A673 (cell line): ENCODE measurements around the gene MEAF6. TPM values are rescaled to one million over a fixed set of nuclear protein-coding genes. Genes with fewer than 3 reads are reported as not detected.

Experiments
- BruUV-seq: library from RNA; stranded (reverse); fragments of 400-500 nt; replicated peaks from 2 replicates; lab custom pipeline; 2021; lab: Mats Ljungman, UMichigan
- CTCF ChIA-PET: fragments of 300-600 bp; sonication (Branson Sonifier 250); formaldehyde crosslinking; loops from one replicate; lab custom pipeline; 2022; ENCODE audit warnings: antibody characterized with exemption; lab: Charles Lee
- POLR2A ChIA-PET: fragments of 300-600 bp; sonication (Branson Sonifier 250); formaldehyde crosslinking; loops from one replicate; lab custom pipeline; 2022; ENCODE audit warnings: antibody characterized with exemption; ENCODE audit not compliant: low non-redundant PET; lab: Charles Lee
- DNase-seq: peaks from one replicate; pipeline ENCODE4 v3.0.0-alpha.2; 2015; ENCODE audit warnings: low spot score
- H3K27ac ChIP-seq: fragments of 200-600 bp; sonication (generic); 2 replicates; pipeline ENCODE4 v1.5.1; 2016; ENCODE audit warnings: mixed run types, low read depth, mild to moderate bottlenecking, mixed read lengths, antibody characterized with exemption, low read length; ENCODE audit not compliant: poor library complexity, severe bottlenecking
- H3K27me3 ChIP-seq: fragments of 200-600 bp; sonication (generic); replicated peaks from 2 replicates; pipeline ENCODE4 v1.6.1; 2017; ENCODE audit warnings: mixed run types, low read depth, mild to moderate bottlenecking, mixed read lengths, antibody characterized with exemption, low read length; ENCODE audit not compliant: insufficient read depth, poor library complexity
- H3K36me3 ChIP-seq: fragments of 200-600 bp; sonication (generic); 2 replicates; pipeline ENCODE4 v1.6.1; 2016; ENCODE audit warnings: mixed run types, mild to moderate bottlenecking, mixed read lengths, antibody characterized with exemption, low read length; ENCODE audit not compliant: insufficient read depth, poor library complexity, severe bottlenecking
- H3K4me1 ChIP-seq: fragments of 200-600 bp; sonication (generic); 2 replicates; pipeline ENCODE4 v1.6.1; 2017; ENCODE audit warnings: mixed run types, mild to moderate bottlenecking, mixed read lengths, antibody characterized with exemption, low read length; ENCODE audit not compliant: insufficient read depth, poor library complexity, severe bottlenecking
- H3K4me3 ChIP-seq: fragments of 200-600 bp; sonication (generic); 2 replicates; pipeline ENCODE4 v1.5.1; 2016; ENCODE audit warnings: low read depth, mixed run types, mild to moderate bottlenecking, mixed read lengths, low read length; ENCODE audit not compliant: poor library complexity, severe bottlenecking
- H3K9me3 ChIP-seq: fragments of 200-600 bp; sonication (generic); 2 replicates; pipeline ENCODE4 v1.6.1; 2016; ENCODE audit warnings: mixed run types, low read depth, mild to moderate bottlenecking, mixed read lengths, antibody characterized with exemption, low read length; ENCODE audit not compliant: poor library complexity, severe bottlenecking
- CTCF ChIP-seq: fragments of 300-800, 200-600 bp; sonication (generic); conservative IDR thresholded peaks from 2 replicates; pipeline ENCODE4 v1.5.1; 2017; ENCODE audit warnings: low read depth, mild to moderate bottlenecking, antibody characterized with exemption, low read length, moderate library complexity, mixed read lengths
- EZH2 ChIP-seq: fragments of 200-600 bp; sonication (generic); IDR thresholded peaks from 2 replicates; pipeline ENCODE4 v1.6.1; 2017; ENCODE audit warnings: borderline replicate concordance, low read depth, mild to moderate bottlenecking, mixed read lengths, antibody characterized with exemption, low read length; ENCODE audit not compliant: poor library complexity, severe bottlenecking
- intact Hi-C: fragments of 100-400 bp; cut with micrococcal nuclease; formaldehyde crosslinking; loops from one replicate; pipeline ENCODE4 v1.10.0; 2022; ENCODE audit not compliant: unreplicated experiment
- total RNA-seq: library from RNA; stranded (reverse); gene quantifications from 2 replicates; pipeline ENCODE4 v1.2.3, GENCODE V29; 2021

Gene MEAF6
- total RNA-seq, 1 experiment from 2014 or later, result 73.8 TPM

GRCh38 chr1:37553598-37553926 is 39.0 kb upstream of the MEAF6 start:
- Histone ChIP-seq H3K4me1 (peaks cover 9% of the 10 kb centered on the region), H3K27me3 (no peaks in the 10 kb centered on the region), H3K27ac (peak overlapping the region; percentile 88), H3K4me3 (peak overlapping the region; percentile 94), H3K9me3 (peaks cover 6% of the 10 kb centered on the region), H3K36me3 (peaks cover 17% of the 10 kb centered on the region)
- intact Hi-C loops, result no loop called here
- TF ChIP-seq EZH2 (no peak), CTCF (no peak)
- CTCF ChIA-PET, result no interaction called here
- DNase-seq, result no peak
- POLR2A ChIA-PET, result interaction anchor here (0.7 kb wide), 1 partner anchor 994 kb away, joined by 5 read pairs; no protein-coding TSS in a partner anchor
- no TSS peak for BruUV-seq

- Histone ChIP-seq H3K4me3 (no peak overlapping the region), H3K9me3 (peaks cover under 1% of the 10 kb centered on the region), H3K36me3 (peaks cover 32% of the 10 kb centered on the region), H3K27me3 (no peaks in the 10 kb centered on the region), H3K27ac (no peak overlapping the region), H3K4me1 (peaks cover 9% of the 10 kb centered on the region)
- TF ChIP-seq CTCF (no peak), EZH2 (no peak)
- BruUV-seq, result no TSS peak
- intact Hi-C loops, result no loop called here
- ChIA-PET CTCF (no interaction called here), POLR2A (no interaction called here)
- DNase-seq, result no peak
Observed at GRCh38 chr1:37549341-37549740, 34.8 kb upstream of the MEAF6 start.

GRCh38 chr1:37545019-37545418 is 30.5 kb upstream of the MEAF6 start:
- BruUV-seq, result no TSS peak
- TF ChIP-seq CTCF, result no peak
- TF ChIP-seq EZH2, result no peak
- no peak overlapping the region for H3K4me3 ChIP-seq
- ChIA-PET CTCF (no interaction called here), POLR2A (interaction anchor here (0.6 kb wide), 1 partner anchor 9 kb away, joined by 3 read pairs; no protein-coding TSS in a partner anchor)
- no peaks in the 10 kb centered on the region for H3K27me3 ChIP-seq
- no peak for DNase-seq
- no peaks in the 10 kb centered on the region for H3K4me1 ChIP-seq
- no peak overlapping the region for H3K27ac ChIP-seq
- H3K36me3 ChIP-seq, result peaks cover 38% of the 10 kb centered on the region
- no peaks in the 10 kb centered on the region for H3K9me3 ChIP-seq
- intact Hi-C loops, result no loop called here
